ENCODE data around the gene XXYLT1.

XXYLT1 gene

DNA sequence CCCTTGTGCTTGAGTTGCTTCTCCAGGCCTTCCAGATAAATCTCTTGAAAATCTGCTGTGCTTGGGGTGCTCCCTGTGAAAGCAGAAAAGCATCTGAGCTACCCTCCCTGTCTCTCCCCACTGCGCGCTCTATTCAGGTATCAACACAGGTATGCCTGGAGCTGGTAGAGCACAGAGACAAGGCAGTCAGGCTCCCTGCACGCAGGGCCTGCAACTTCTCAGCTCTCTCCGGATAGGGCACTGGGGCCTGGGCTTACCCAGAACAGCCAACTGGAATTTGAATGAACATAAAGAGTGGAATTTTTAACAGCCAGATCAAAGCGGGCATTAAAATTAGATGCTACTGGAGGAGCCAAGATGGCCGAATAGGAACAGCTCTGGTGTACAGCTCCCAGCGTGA is 183.6 kb downstream of the XXYLT1 start:
- no peak for DNase-seq

DNA sequence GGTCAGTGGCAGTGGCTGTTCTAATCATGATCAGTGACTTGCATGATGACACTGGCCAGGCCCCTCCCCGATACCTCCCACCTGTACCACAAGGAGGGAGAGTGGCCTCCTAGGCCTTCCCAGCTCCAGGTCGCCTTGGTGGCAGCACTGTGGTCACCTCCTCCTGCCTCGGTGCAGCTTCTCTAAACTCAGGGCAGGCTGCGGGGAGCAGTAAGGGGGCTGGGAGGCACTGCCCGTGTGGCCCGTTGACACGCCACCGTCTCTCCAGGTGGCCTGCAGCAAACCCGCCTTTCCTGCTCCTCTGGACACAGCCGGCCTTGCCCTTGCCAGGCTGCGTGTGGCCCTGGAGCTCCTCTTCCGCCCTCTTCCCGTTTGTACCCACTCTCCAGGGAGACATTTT is 184.1 kb downstream of the XXYLT1 start:
- no peak for DNase-seq

DNA sequence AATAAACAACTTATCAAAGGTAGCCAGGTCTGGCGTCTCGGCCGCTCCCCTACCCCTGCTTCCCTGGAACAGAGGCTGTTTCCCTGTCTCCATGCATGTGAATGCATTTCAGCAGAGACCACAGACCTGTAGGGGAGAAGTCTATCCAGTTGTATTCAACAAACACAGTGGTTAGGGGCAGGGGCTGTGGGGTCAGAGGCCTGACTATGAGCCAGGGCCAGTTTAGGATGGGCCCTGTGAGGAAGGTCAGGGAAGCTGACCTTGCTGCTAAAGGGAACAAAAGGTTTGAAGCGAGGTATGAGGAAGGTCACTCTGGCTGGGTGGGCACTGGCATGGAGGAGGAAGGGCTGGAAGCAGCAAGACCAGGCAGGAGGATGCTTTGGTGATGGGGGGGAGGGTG is 184.6 kb downstream of the XXYLT1 start:
- DNase-seq: no peak

DNA sequence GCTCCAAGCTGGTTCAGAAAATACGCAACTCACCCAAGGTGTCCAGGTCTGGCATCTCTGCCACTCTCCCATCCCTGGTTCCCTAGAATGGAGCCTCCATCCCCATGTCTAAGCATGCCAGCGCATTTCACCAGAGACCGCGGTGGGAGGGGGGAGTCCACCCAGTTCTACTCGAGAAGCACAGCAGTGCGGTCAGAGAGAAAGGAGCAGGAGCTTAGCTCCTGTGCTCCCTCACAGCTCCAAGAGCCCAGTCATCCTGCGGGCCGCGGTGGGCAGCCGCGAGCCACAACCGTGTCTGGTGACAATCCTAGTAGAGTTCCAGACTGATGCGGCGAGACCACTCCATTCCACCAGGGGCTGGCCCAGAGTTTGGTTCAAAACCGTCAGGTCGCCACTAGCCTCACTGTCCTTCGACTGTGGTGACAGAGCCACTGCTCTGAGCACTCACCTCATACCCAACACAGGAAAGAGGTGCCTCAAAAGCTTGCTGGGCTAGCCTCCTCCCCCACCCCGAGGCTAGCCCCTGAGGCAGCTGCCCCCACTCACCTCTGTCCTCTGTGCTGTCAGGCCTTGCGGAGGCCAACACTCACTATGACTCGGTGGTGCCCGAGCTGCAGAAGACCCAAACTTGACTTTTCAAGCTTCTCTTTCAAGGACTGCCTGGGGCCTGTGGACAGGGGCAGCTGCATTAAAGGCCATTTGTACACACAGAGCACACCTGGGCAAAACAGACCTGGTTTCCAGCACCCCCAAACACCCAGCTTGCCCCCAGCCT is 185.4 kb downstream of the XXYLT1 start:
- DNase-seq: no peak

DNA sequence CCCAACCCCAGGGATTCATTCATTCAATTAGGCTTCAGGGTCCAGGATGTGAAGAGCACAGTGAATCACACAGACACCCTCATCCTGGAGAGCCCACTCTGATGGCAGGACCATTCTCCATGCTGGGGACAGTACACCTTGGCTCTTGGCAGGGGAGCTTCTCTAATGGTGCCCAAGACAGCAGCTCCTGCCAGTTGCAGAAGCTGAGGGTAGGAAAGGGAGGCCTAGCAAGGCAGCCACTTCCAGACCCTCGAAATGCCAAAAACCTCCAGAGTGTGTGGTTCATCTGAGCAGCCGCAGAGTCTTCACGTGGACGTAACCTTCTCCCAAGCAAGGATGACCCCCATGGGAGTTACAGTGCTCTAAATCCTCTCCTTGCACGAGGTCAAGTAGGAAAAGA is 186.2 kb downstream of the XXYLT1 start:
- DNase-seq: no peak

DNA sequence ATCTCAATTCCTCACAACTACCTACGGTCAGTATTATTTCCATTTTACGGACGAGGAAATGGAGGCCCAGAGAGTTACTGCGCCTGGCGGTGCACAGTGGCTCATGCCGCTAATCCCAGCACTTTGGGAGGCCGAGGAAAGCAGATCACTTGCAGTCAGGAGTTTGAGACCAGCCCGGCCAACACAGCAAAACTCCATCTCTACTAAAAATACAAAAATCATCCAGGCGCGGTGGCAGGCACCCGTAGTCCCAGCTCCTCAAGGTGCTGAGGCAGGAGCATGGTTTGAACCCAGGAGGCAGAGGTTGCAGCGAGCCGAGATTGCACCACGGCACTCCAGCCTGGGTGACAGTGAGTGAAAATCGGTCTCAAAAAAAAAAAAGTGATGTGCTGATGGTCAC is 187.3 kb downstream of the XXYLT1 start:
- DNase-seq: no peak

DNA sequence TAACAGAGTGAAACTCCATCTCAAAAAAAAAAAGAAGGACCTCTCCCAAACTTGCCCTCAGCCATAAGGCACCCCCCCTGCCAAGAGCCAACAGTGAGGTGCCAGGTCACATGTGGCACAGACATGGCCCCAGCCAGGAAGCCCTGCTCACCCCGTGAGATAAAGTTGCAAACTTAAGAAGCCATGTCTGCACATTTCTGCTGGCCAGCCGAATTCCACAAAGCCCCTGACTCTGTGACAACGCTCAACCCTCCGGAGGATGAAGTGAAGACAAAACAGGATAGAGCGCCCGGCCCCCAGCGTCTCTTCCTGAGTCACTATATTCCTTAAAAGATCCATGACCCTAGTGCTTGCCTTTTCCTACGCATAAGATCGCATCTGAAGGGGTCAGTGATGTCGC is 188.1 kb downstream of the XXYLT1 start:
- no peak for DNase-seq

DNA sequence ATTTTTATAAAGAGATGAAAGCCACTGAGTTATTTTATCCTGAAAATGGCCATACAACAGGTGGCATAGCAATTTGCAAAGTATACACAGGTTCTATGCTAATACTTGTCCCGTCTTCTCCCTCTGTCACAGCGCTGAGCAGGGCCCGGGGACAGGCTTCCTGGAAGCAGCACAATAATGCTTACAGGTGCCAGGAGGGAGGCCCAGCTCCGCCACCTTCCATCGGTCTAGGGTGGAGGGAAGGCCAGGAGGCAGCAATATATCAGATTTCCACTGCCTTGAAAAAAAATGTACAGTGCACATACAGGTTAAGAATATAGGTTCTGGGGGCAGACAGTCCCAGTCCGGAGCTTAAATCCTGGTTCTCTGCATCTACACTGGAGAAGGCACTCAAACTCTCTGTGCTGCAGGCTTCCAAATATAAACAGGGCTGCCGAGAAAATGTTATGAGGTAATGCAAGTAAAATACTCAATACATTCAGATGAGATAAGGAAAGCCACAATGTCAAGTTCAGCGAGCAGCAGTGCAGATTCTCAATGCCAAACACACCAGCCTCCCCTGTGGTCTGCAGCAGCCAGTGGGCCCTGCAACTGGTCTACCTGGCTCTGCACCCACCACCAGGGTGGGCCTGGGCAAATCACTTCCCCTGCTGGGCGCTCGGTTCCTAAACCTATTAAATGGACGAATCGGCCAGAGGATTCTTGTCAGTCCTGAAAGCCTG is 189.6 kb downstream of the XXYLT1 start:
- no peak for DNase-seq

DNA sequence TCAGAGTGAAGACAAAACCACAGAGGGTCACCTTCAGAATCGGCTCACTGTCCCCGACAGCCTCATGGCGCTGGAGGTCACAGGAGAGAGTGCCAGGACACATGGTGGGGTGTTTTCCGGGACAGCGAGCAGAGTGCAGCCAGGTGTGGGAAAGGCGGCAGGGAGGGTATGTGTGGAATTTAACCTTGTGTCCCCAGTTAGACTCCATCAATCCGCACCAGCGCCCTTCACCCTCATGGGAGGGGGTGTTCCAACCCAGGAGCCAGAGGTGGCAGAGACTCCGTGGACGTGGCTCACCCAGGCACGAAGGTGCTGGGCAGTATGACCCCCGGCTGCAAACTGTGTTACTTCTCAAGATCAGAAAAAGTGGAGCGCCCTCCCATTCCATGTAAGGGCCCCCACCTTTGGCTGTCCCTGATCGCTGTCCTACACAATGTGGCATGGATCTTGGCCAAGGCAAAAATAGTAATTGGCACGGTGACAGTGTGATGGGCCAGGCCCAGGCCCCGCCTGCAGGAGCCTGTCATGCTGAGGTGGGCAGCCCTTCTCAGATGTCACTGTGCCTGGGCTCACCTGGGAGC is 190.3 kb downstream of the XXYLT1 start:
- no peak for DNase-seq

DNA sequence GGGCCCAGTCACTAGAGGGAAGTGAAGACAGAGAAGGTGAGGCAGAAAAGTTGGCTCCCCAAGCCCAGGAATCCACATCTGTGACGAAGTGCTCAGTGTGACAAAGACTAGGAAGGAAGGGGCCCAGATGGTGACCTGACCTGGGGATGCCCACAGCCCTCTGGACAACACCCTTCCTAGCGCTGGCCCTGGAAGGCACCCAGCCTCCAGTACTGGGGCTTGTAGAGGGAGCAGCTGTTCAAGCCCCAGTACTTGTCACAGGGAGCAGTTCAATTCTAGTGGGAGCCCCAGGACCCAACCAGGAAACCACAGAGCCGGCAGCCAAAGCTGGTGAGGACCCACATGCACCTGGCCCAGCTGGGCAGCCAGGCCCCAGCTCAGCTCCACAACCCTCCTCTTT is 190.8 kb downstream of the XXYLT1 start:
- DNase-seq: no peak

DNA sequence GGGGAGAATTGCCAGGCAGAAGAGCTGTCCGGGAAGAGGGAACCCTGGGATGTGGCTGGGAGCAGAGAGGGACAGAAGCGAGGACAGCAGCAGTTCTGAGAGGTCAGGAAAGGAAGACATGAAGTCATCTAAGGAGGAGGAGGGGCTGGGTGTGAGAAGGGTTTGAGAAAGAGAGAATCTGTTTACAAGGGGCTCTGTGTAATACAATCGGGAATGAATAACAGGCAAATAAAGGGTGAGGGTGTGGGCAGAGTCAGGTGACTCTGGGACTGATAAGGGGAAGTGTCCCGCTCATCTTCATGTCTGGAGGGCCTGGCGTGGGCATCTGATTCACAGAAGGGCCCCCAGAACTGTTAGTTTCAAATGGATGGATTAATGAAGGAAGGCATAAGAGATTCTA is 191.3 kb downstream of the XXYLT1 start:
- DNase-seq: no peak

DNA sequence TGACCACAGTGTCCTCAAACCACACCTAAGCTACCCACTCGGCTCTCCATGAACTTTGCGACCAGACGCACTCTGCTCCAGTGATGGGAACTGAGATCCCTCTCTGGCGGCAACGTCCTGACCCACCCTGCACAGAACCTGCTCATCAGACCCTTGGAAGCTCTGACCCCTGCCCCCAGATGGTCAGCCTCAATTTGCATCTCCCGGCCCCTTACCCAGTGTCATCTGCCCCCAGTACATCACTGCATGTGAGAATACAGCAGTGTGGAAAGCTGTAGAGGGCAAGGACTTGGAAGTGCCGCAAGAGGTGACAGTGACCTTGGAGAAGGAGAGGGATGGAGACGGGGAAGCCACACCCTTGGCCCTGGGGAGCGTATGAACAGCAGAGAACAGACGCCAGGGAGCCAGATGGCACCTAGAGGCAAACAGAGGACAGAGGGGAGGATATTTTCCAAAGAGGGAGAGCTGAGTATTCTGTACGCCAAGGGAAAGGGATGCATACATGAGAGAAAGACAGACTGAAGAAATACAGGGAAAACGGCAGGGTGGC is 192.0 kb downstream of the XXYLT1 start:
- no peak for DNase-seq

DNA sequence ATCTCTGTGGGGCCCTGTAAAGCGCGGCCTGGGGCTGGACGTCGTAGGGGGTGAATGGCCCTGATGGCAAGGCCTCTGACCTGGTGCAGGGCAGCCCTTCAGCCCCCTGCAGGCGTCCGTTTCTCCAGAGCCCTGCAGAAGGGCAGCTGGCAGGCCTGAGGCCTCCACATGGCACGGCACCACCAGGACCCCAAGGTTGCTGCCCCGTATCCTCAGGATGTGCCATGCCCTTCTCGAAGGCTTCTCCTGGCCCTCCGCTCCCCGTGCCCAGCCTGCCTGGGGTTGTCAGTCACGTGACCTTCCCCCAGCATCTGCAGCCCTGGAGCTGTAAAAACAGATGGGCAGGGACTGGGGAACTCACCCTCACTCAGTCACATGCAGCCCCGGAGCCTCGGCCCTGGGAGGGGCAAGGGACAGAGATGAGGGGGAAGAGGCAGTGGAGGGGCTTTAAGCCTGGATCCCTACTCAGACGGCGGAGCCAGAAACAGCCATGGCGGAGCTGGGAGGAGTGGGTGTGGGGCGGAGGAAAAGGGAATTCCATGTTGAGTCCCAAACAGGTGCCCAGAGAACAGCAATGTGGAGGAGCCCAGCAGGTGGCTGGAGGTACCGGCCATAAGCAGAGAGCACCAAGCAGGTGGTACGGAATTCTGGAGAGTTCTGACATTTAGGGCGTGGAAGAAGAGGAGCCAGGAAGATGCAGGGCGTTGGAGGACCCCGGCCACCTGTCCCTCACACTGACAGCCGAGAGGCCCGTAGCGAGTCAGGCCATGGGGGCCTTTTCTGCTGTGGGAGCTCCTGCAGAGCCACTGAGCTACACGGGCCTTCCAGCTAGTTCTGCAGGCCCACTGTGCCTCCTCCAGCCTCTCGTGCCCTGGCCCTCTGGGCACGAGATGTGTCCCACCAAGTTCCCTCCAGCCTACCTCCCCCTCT is 193.1 kb downstream of the XXYLT1 start:
- no peak for DNase-seq

DNA sequence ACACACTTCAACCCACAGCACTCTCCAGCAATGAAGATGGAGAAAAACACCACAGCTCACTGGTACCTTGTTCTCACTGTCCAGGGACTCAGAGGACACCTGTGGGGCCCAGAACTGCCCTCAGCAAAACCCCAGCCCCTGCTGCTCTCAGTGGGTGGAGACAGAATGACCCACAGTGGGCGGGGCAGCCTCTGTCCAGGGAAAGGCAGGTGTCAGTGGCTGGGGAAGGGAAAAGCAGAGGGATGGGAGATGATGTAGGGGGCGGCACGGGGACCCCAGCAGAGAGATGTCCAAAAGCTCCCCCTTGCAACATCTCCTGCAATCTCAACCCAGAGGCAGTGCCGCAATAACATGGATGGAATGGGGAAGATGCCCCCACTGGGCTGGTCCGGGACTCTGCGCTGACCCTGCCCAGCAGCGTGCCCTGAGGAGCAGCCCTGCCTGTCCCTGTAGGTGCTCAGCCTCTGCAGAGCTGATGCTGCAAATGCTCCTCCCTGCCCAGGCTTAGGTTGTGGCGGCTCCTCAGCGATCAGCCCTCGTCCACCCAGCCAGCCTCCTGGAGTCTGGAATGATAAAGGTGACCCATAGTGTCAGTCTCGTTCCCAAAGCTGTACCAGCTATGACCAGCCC is 193.9 kb downstream of the XXYLT1 start:
- DNase-seq: no peak

DNA sequence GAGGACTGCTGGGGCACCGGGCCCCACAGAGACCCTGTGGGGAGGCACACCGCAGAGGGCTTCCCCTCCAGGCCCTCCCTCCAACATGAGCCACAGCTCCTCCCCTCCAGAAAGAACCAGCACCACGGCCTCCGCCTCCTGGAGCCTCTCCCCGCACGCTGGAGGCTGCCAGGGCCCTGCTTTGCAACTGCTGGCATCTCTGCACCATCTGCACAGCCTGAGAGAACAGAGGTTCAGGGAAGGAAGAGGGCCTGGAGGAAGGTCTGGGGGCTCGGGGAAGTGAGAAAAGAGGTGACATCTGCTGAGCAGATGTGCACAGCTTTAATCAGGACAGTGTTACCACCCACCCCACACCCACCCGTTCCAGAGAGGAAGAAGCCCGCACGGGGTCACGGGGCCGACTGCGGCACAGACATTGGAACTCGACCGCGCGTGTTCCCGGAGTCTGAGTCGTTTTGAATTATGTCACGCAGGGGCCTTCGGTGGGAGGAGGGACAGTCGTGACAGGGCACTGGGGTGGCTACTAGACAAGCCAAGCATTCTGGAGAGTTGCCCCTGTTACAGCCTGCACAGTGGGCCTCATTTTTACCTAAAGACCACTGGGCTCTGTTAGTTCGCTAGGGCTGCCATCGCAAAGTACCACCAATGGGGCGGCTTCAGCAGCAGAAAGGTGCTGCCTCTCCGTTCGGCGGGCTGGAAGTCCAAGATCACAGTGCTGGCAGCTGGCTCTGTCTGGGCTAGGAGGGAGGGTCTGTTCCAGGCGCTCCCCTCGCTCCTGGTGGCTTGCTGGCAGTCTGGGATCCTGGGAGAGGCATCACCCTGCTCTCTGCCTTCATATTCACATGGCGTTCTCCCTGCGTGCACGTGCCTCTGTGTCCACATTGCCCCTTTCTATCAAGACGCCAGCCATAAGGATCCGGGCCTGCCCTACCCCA is 194.8 kb downstream of the XXYLT1 start:
- DNase-seq: no peak

DNA sequence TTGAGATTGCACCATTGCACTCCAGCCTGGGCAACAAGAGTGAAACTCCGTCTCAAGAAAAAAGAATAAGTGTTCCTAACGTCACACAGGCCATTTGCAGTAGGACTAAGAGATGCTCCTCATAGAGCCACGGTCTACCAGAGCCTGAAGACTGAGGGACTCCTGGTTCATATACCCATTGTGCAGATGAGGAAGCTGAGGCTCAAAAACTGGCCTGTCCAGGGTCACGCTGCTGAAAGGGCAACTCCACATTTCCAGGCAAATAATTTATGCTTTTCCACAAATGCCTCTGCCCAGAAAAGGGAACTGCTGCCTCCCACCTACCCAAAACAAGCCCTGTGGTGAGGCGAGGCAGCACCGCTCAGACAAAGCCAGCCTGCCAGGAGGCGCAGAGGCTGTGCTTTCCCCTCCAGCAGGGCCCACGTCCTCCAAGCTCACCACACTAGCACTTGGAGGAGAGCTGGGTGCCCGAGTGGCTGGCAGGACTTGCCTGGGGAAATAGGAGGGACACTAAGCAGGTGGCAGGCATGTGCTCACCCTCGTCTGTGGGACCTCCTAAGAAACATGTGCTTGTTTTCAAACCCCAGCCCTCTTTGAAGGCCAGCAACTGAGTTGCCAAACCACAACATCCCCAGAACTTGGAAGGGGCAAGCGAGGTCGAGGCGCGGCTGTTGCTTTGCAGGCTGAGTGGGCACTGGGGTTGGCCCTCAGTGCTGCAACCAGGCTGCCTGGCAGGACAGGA is 195.6 kb downstream of the XXYLT1 start:
- DNase-seq: no peak

DNA sequence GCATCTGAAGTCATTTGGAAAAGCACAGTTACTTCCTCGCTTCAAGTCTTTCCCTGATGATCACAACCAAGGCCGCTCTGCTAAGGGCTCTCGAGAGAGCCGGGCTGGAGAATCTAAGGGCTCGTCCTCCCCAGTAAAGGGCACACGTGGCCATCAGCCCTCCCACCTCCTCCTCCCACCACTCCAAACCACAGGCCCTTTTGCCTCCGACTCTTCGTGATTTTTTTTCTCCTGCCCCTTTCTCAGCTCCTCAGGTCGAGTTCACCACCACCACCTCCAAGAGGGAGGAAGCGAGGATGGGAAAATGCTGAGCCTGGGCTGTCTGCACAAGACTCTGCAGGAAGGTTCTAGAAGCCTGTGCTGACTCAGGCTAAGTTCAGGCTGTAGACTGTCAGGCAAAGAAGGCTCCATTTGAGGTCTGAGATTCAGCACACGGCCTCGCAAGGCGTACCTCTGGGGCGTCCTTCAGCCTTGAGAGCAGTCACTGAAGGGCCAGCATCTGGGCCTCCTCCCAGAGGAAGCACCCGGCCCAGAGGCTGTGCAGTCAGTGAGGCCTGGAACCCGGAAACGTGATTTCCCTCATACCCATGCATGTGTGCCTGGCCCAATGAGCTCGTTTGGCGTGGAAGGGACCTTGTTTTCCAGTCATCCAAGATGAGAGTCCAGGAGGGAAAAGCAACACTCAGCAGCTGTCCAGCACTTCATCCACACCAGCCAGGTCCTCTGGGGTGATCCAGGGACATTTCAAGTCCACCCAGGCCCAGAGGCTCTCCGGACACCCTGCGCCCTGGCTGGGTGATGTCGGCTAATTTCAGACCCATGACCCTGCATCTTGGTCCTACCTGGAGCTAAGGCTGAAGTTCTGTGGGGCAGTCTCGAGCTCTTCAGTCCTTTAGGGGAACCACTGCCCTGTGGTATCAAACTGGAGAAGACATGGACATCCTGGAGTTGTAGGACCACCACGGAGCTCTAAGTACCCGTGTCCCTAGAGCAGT is 196.8 kb downstream of the XXYLT1 start:
- no peak for DNase-seq

DNA sequence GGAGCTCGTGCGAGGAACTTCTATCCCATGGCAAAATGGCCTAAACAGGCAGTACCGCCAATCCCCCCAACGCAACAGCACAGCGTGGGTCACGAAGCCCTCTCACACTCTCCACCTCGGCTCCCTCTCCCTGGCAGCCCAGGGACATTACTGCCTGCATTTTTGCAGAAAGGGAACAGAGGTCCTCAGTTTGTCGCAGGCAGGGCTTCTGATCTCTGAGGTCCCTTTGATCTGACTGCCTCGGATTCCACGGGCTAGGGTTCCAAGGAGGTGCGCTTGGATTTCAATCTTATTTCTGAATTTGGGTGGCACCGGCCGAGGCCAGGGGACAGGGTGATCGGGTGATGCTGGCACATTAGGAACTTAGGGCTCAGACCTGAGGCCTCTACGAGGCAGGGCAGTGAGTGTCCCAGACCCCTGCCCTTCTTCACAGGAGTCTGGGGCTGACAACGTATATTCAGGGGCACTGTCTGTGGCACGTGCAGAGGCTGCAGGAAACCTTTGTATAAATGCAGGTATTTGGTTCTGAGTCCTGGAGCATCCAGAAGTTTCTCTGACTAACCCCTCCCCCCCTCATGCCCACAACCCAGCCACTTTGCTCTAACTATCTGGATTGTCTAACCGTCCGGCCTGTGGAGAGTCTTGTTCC is 197.9 kb downstream of the XXYLT1 start:
- DNase-seq: no peak
